Naive thymus-derived CD4-positive, alpha-beta T cell (primary cell): ENCODE data around the gene MRPL10. TPM values are rescaled to one million over a fixed set of nuclear protein-coding genes. Genes with fewer than 3 reads are reported as not detected.

Source experiments
- polyA plus RNA-seq, 2 donors: library from polyadenylated mRNA; unstranded; fragments of 300-500 nt; fragmentation: Illumina TruSeq; gene quantifications; one replicate each; pipeline ENCODE4 v1.2.3, GENCODE V29; 2021
- total RNA-seq, 6 experiments: library from RNA in 5 of 6; stranded (reverse) in 5 of 6; gene quantifications; 1 replicate in 5 of 6; 2 replicates in 1 of 6; pipeline ENCODE4 v1.2.3 and lab custom pipeline; 2021 to 2026

The MRPL10 gene
- total and polyA plus RNA-seq, 7 experiments from 2014 or later, result 33.6 to 51.2 (median 36.5) TPM

Other genes starting within 250 kb of the MRPL10 start
- 100 to 1,000 TPM; 185 to 465 (median 255) TPM for gene KPNB1, start 181.6 kb downstream of the MRPL10 start, total RNA-seq
- gene KPNB1, start 181.6 kb downstream of the MRPL10 start, polyA plus RNA-seq, result 10 to 100 TPM; 21.1 to 30.0 TPM
- 10 to 100 TPM in 1 of 5 experiments, 1 to 10 TPM in 4; 1.9 to 13.3 (median 2.9) TPM for gene TBKBP1, start 137.4 kb downstream of the MRPL10 start, total RNA-seq
- gene TBKBP1, start 137.4 kb downstream of the MRPL10 start, polyA plus RNA-seq, result under 1 TPM in 1 of 2 donors, not detected in 1; 0.08 TPM
- 10 to 100 TPM in 2 of 5 experiments, 1 to 10 TPM in 3; 1.3 to 38.6 (median 4.5) TPM for gene TBX21, start 98.3 kb downstream of the MRPL10 start, total RNA-seq
- gene TBX21, start 98.3 kb downstream of the MRPL10 start, polyA plus RNA-seq, result under 1 TPM; 0.13 to 0.43 TPM
- 10 to 100 TPM; 36.6 to 46.1 (median 41.4) TPM for gene OSBPL7, start 9.7 kb downstream of the MRPL10 start, total RNA-seq
- gene OSBPL7, start 9.7 kb downstream of the MRPL10 start, polyA plus RNA-seq, result 1 to 10 TPM; 4.0 to 6.3 TPM
- gene LRRC46, start 129 bp upstream of the MRPL10 start, total RNA-seq, result 1 to 10 TPM in 2 of 5 experiments, under 1 TPM in 3; 0.20 to 1.7 (median 0.66) TPM
- gene LRRC46, start 129 bp upstream of the MRPL10 start, polyA plus RNA-seq, result 1 to 10 TPM; 1.2 to 1.8 TPM
- gene SCRN2, start 9.7 kb upstream of the MRPL10 start, total RNA-seq, result 10 to 100 TPM; 33.4 to 55.9 (median 41.4) TPM
- gene SCRN2, start 9.7 kb upstream of the MRPL10 start, polyA plus RNA-seq, result 10 to 100 TPM; 27.5 to 34.8 TPM
- under 1 TPM in 3 of 5 experiments, not detected in 2; 0.16 to 0.29 (median 0.22) TPM for gene SP6, start 19.6 kb upstream of the MRPL10 start, total RNA-seq
- gene SP6, start 19.6 kb upstream of the MRPL10 start, polyA plus RNA-seq, result under 1 TPM in 1 of 2 donors, not detected in 1; 0.05 TPM
- gene SP2, start 64.7 kb upstream of the MRPL10 start, total RNA-seq, result 10 to 100 TPM; 25.2 to 36.5 (median 30.8) TPM
- 10 to 100 TPM in 1 of 2 donors, 1 to 10 TPM in 1; 7.9 to 15.6 TPM for gene SP2, start 64.7 kb upstream of the MRPL10 start, polyA plus RNA-seq
- gene PNPO, start 110.0 kb upstream of the MRPL10 start, total RNA-seq, result 10 to 100 TPM; 12.0 to 35.7 (median 14.1) TPM
- 10 to 100 TPM; 16.2 to 25.1 TPM for gene PNPO, start 110.0 kb upstream of the MRPL10 start, polyA plus RNA-seq
- gene PRR15L, start 126.3 kb upstream of the MRPL10 start, total RNA-seq, result not detected
- under 1 TPM in 1 of 2 donors, not detected in 1; 0.32 TPM for gene PRR15L, start 126.3 kb upstream of the MRPL10 start, polyA plus RNA-seq
- 100 to 1,000 TPM; 238 to 349 (median 276) TPM for gene CDK5RAP3, start 139.6 kb upstream of the MRPL10 start, total RNA-seq
- 10 to 100 TPM; 72.4 to 86.8 TPM for gene CDK5RAP3, start 139.6 kb upstream of the MRPL10 start, polyA plus RNA-seq
- 1 to 10 TPM in 4 of 5 experiments, under 1 TPM in 1; 0.81 to 5.5 (median 1.9) TPM for gene COPZ2, start 206.3 kb upstream of the MRPL10 start, total RNA-seq
- under 1 TPM; 0.75 to 0.99 TPM for gene COPZ2, start 206.3 kb upstream of the MRPL10 start, polyA plus RNA-seq
- 10 to 100 TPM; 34.7 to 65.2 (median 49.2) TPM for gene NFE2L1, start 216.8 kb upstream of the MRPL10 start, total RNA-seq
- gene NFE2L1, start 216.8 kb upstream of the MRPL10 start, polyA plus RNA-seq, result 10 to 100 TPM in 1 of 2 donors, 1 to 10 TPM in 1; 8.7 to 15.8 TPM